ENCODE results near the gene SLIT3. TPM values are rescaled to one million over a fixed set of nuclear protein-coding genes. Genes with fewer than 3 reads are reported as not detected.

Gene SLIT3
- total and polyA plus RNA-seq, 10 of the 15 experiments (the other 5 are each of a cell fraction or from before 2014, with no cell fraction given): 0.05 TPM; not detected in 9

- WGBS (ENCODE audit: insufficient coverage, insufficient replicate concordance, low lambda C conversion rate, missing lambda C conversion rate): 10% methylated on average over 6 of the region's 6 CpGs
- ATAC-seq (no peak), FAIRE-seq (no peak), DNase-seq (ENCODE audit: low read depth, low spot score) (no peak)
- H3K4me2 ChIP-seq (ENCODE audit: control insufficient read depth, insufficient read depth): no peak overlapping the region
- ChIA-PET POLR2A (no interaction called here), RAD21 (ENCODE audit: unreplicated experiment) (no interaction called here), CTCF (no interaction called here), SMC1A (ENCODE audit: uncharacterized antibody, unreplicated experiment) (no interaction called here)
- intact Hi-C loops (cut with micrococcal nuclease; ENCODE audit: unreplicated experiment): no loop called here
- H3K27ac ChIP-seq (ENCODE audit: control insufficient read depth, insufficient read depth): no peak overlapping the region
- TF ChIP-seq PAX5 (IDR thresholded peaks at IDR 0.05; ENCODE audit: borderline replicate concordance, low read depth, low read length) (no peak), STAT1 (conservative IDR thresholded peaks at IDR 0.05) (no peak), GABPA (IDR thresholded peaks at IDR 0.05; ENCODE audit: low read depth) (no peak), DPF2 (IDR thresholded peaks at IDR 0.05) (no peak), MLLT1 (IDR thresholded peaks at IDR 0.05) (no peak), NFYB (IDR thresholded peaks at IDR 0.05; ENCODE audit: insufficient read depth, low read depth, low read length) (no peak)
- no peak overlapping the region for H2AFZ ChIP-seq (ENCODE audit: control insufficient read depth, low read depth, low read length)
- in situ Hi-C loops (cut with MboI): no loop called here
- H3K9ac ChIP-seq (ENCODE audit: control insufficient read depth, insufficient read depth, low read length): no peak overlapping the region
- no peaks in the 10 kb centered on the region for H3K79me2 ChIP-seq (ENCODE audit: control insufficient read depth, insufficient read depth, low read length)
- H3K9me3 ChIP-seq (replicated peaks; ENCODE audit: control insufficient read depth, insufficient read depth, low read length): no peaks in the 10 kb centered on the region
- H4K20me1 ChIP-seq (ENCODE audit: control insufficient read depth, insufficient read depth): no peaks in the 10 kb centered on the region
- no peaks in the 10 kb centered on the region; a peak in 1 of 4 replicates for H3K27me3 ChIP-seq (replicated peaks in 1 of 2; ENCODE audit: control insufficient read depth in 2 of 2, insufficient read depth in 2 of 2, low read length in 1 of 2)
- H3K4me1 ChIP-seq (ENCODE audit: control insufficient read depth, insufficient read depth, low read length): no peaks in the 10 kb centered on the region
- H3K4me3 ChIP-seq: no peak overlapping the region
- BruUV-seq (replicated peaks): no TSS peak
- no peaks in the 10 kb centered on the region for H3K36me3 ChIP-seq (ENCODE audit: control insufficient read depth in 2 of 2, insufficient read depth in 2 of 2, low read length in 1 of 2)
Observed at GRCh38 chr5:169164481-169164925, 136.4 kb downstream of the SLIT3 start.

- DNase-seq (ENCODE audit: low read depth, low spot score): no peak
- SMC1A ChIA-PET (ENCODE audit: uncharacterized antibody, unreplicated experiment): interaction anchor here (1.2 kb wide), 1 partner anchor 11 kb away, joined by 3 read pairs; no protein-coding TSS in a partner anchor
- no TSS peak for BruUV-seq (replicated peaks)
- Histone ChIP-seq H3K4me1 (ENCODE audit: control insufficient read depth, insufficient read depth, low read length) (no peaks in the 10 kb centered on the region), H4K20me1 (ENCODE audit: control insufficient read depth, insufficient read depth) (no peaks in the 10 kb centered on the region), H3K27ac (ENCODE audit: control insufficient read depth, insufficient read depth) (no peak overlapping the region), H3K9me3 (replicated peaks; ENCODE audit: control insufficient read depth, insufficient read depth, low read length) (no peaks in the 10 kb centered on the region; the same call in 2 of the 3 replicates), H3K4me3 (no peak overlapping the region), H2AFZ (ENCODE audit: control insufficient read depth, low read depth, low read length) (no peak overlapping the region), H3K36me3 (ENCODE audit: control insufficient read depth in 2 of 2, insufficient read depth in 2 of 2, low read length in 1 of 2) (no peaks in the 10 kb centered on the region), H3K79me2 (ENCODE audit: control insufficient read depth, insufficient read depth, low read length) (no peaks in the 10 kb centered on the region), H3K9ac (ENCODE audit: control insufficient read depth, insufficient read depth, low read length) (no peak overlapping the region), H3K27me3 (replicated peaks in 1 of 2; ENCODE audit: control insufficient read depth in 2 of 2, insufficient read depth in 2 of 2, low read length in 1 of 2) (no peaks in the 10 kb centered on the region; a peak in 1 of 4 replicates), H3K4me2 (ENCODE audit: control insufficient read depth, insufficient read depth) (no peak overlapping the region)
- intact Hi-C loops (cut with micrococcal nuclease; ENCODE audit: unreplicated experiment) (no loop called here), in situ Hi-C loops (cut with MboI) (no loop called here)
- 0% methylated on average over 3 of the region's 3 CpGs for WGBS (ENCODE audit: insufficient coverage, insufficient replicate concordance, low lambda C conversion rate, missing lambda C conversion rate)
- FAIRE-seq: no peak
- ATAC-seq: no peak
- POLR2A ChIA-PET: no interaction called here
- CTCF ChIA-PET: interaction anchor here (1.1 kb wide), 1 partner anchor 15 kb away, joined by 3 read pairs; no protein-coding TSS in a partner anchor
- RAD21 ChIA-PET (ENCODE audit: unreplicated experiment): no interaction called here
- no peak for TF ChIP-seq MTA2 (IDR thresholded peaks at IDR 0.05; ENCODE audit: low read depth)
- TF ChIP-seq, protein P1, sequence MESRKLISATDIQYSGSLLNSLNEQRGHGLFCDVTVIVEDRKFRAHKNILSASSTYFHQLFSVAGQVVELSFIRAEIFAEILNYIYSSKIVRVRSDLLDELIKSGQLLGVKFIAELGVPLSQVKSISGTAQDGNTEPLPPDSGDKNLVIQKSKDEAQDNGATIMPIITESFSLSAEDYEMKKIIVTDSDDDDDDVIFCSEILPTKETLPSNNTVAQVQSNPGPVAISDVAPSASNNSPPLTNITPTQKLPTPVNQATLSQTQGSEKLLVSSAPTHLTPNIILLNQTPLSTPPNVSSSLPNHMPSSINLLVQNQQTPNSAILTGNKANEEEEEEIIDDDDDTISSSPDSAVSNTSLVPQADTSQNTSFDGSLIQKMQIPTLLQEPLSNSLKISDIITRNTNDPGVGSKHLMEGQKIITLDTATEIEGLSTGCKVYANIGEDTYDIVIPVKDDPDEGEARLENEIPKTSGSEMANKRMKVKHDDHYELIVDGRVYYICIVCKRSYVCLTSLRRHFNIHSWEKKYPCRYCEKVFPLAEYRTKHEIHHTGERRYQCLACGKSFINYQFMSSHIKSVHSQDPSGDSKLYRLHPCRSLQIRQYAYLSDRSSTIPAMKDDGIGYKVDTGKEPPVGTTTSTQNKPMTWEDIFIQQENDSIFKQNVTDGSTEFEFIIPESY (IDR thresholded peaks at IDR 0.05): no peak
- TF ChIP-seq, protein P2, sequence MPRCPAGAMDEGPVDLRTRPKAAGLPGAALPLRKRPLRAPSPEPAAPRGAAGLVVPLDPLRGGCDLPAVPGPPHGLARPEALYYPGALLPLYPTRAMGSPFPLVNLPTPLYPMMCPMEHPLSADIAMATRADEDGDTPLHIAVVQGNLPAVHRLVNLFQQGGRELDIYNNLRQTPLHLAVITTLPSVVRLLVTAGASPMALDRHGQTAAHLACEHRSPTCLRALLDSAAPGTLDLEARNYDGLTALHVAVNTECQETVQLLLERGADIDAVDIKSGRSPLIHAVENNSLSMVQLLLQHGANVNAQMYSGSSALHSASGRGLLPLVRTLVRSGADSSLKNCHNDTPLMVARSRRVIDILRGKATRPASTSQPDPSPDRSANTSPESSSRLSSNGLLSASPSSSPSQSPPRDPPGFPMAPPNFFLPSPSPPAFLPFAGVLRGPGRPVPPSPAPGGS (IDR thresholded peaks at IDR 0.05; ENCODE audit: borderline replicate concordance, insufficient read depth, low read depth, low read length, poor library complexity, severe bottlenecking): no peak
- TF ChIP-seq SMARCA5 (IDR thresholded peaks at IDR 0.05): no peak
- TF ChIP-seq JUND (IDR thresholded peaks at IDR 0.05; ENCODE audit: low read depth, low read length): no peak
- TF ChIP-seq, protein P3, sequence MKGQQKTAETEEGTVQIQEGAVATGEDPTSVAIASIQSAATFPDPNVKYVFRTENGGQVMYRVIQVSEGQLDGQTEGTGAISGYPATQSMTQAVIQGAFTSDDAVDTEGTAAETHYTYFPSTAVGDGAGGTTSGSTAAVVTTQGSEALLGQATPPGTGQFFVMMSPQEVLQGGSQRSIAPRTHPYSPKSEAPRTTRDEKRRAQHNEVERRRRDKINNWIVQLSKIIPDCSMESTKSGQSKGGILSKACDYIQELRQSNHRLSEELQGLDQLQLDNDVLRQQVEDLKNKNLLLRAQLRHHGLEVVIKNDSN (IDR thresholded peaks at IDR 0.05; ENCODE audit: borderline replicate concordance, extremely low read length, insufficient read depth, low read depth, low read length): no peak
Observed at GRCh38 chr5:169162407-169162806, 138.5 kb downstream of the SLIT3 start.
